HepG2 (cell line): ENCODE measurements around the gene HARBI1. TPM values are rescaled to one million over a fixed set of nuclear protein-coding genes. Genes with fewer than 3 reads are reported as not detected.

Experiments
- EZH2 ChIP-seq: conservative IDR thresholded peaks from 2 replicates; pipeline ENCODE4 v1.6.1; 2012; ENCODE audit warnings: mild to moderate bottlenecking, low read depth, low read length, moderate library complexity
- HHEX ChIP-seq: IDR thresholded peaks from 2 replicates; pipeline ENCODE4 v1.6.1; 2016; ENCODE audit warnings: control low read depth
- HMGA1 ChIP-seq: sonication (generic); formaldehyde crosslinking; conservative IDR thresholded peaks from 2 replicates; pipeline ENCODE4 v1.4.0; 2020; ENCODE audit warnings: missing genetic modification reagents
- HOXA7 ChIP-seq: sonication (generic); formaldehyde crosslinking; IDR thresholded peaks from 2 replicates; pipeline ENCODE4 v1.8.1; 2022; ENCODE audit warnings: mild to moderate bottlenecking, missing genetic modification reagents, moderate library complexity
- ONECUT2 ChIP-seq: sonication (generic); formaldehyde crosslinking; IDR thresholded peaks from 2 replicates; pipeline ENCODE4 v1.4.0; 2020; ENCODE audit warnings: missing genetic modification reagents
- RARA ChIP-seq: IDR thresholded peaks from 2 replicates; pipeline ENCODE4 v1.6.1; 2016; ENCODE audit warnings: missing genetic modification reagents, missing compliant biosample characterization
- SMAD1 ChIP-seq: sonication (generic); formaldehyde crosslinking; IDR thresholded peaks from 2 replicates; pipeline ENCODE4 v1.4.0; 2020; ENCODE audit warnings: missing genetic modification reagents, low read depth, mild to moderate bottlenecking, borderline replicate concordance
- SP2 ChIP-seq: sonication (generic); formaldehyde crosslinking; IDR thresholded peaks from 2 replicates; pipeline ENCODE4 v1.5.1; 2020; ENCODE audit warnings: mild to moderate bottlenecking, missing genetic modification reagents
- ZNF619 ChIP-seq: sonication (generic); formaldehyde crosslinking; IDR thresholded peaks from 2 replicates; pipeline ENCODE4 v1.4.0; 2020; ENCODE audit warnings: mild to moderate bottlenecking, missing genetic modification reagents
- ZSCAN31 ChIP-seq: sonication (generic); formaldehyde crosslinking; IDR thresholded peaks from 2 replicates; pipeline ENCODE4 v1.5.0; 2020; ENCODE audit warnings: low read depth, mild to moderate bottlenecking, missing genetic modification reagents
- polyA plus RNA-seq, 8 experiments: library from polyadenylated mRNA; depleted of rRNA in 3 of 8; stranded (reverse) in 7 of 8; unstranded in 1 of 8; fragments of >200 nt; fragmentation: Illumina TruSeq in 4 of 8; extraction: Trizol in 4 of 8; gene quantifications; 2 replicates each; pipeline versions ENCODE4 v1.2.1 to v1.2.3, GENCODE V29; 2011 to 2016; ENCODE audit warnings: low read depth in 4 of 8, missing spikeins in 1 of 8, mixed read lengths in 1 of 8; ENCODE audit not compliant: insufficient read depth in 1 of 8
- total RNA-seq, 5 experiments: library from RNA; depleted of rRNA; stranded (reverse); fragments of >200 nt; fragmentation: Illumina TruSeq; extraction: Trizol; gene quantifications; 2 replicates each; pipeline ENCODE4 v1.2.3, GENCODE V29; 2016; ENCODE audit warnings: low read depth in 1 of 5
- TF ChIP-seq, protein P1 (sequence below): sonication (generic); formaldehyde crosslinking; IDR thresholded peaks from 2 replicates; pipeline ENCODE4 v1.5.1; 2020; ENCODE audit warnings: mild to moderate bottlenecking, missing genetic modification reagents, borderline replicate concordance
- TF ChIP-seq, protein P2 (sequence below), 2 experiments: sonication (generic) in 1 of 2; formaldehyde crosslinking in 1 of 2; IDR thresholded peaks; 2 replicates each; pipeline versions ENCODE4 v1.4.0 to v1.6.1; 2018 to 2020; ENCODE audit warnings: missing genetic modification reagents in 2 of 2, borderline replicate concordance in 1 of 2, low read depth in 1 of 2, mild to moderate bottlenecking in 1 of 2, missing biosample characterization in 1 of 2
- TF ChIP-seq, protein P3 (sequence below): IDR thresholded peaks from 2 replicates; pipeline ENCODE4 v1.4.0; 2020; ENCODE audit warnings: mild to moderate bottlenecking, missing genetic modification reagents
- TF ChIP-seq, protein P4 (sequence below): sonication (generic); formaldehyde crosslinking; IDR thresholded peaks from 2 replicates; pipeline ENCODE4 v1.4.0; 2020; ENCODE audit warnings: mild to moderate bottlenecking, missing genetic modification reagents
- TF ChIP-seq, protein P5 (sequence below): sonication (generic); formaldehyde crosslinking; IDR thresholded peaks from 2 replicates; pipeline ENCODE4 v1.8.1; 2023; ENCODE audit warnings: mild to moderate bottlenecking, missing genetic modification reagents, borderline replicate concordance

Gene HARBI1
- total and polyA plus RNA-seq, 2 of the 13 experiments (the other 11 are each of a cell fraction or from before 2014, with no cell fraction given) = 2.5 to 4.8 TPM

DNA sequence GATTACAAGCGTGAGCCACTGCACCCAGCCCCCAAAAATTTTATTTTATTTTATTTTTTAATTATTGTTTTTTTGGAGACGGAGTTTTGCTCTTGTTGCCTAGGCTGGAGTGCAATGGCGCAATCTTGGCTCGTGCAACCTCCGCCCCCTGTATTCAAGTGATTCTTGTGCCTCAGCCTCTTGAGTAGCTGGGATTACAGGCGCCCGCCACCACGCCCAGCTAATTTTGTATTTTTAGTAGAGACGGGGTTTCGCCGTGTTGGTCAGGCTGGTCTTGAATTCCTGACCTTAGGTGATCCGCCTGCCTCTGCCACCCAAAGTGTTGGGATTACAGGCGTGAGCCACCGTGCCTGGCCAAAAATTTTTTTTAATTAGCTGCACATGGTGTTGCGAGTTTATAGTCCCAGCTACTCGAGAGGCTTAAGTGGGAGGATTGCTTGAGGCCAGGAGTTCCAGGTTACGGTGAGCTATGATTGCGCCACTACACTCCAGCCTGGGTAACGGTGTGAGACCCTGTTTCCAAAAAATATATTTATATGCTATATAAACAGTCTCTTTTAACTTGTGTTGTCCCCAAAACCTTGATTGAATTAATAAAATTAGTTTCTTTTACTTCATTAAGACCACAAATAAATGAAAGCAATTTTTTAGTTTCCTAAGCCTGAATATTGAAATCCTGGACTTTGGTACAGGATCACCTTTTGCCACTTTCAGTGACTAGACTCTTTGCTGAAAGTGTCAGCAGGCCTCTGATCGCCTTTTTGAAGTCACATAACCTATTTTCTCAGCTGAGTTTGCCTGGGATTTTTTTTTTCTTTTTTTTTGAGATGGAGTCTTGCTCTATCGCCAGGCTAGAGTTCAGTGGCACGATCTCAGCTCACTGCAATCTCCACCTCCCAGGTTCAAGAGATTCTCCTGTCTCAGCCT, 16.5 kb upstream of the HARBI1 start (continued):
- TF ChIP-seq, protein P1, sequence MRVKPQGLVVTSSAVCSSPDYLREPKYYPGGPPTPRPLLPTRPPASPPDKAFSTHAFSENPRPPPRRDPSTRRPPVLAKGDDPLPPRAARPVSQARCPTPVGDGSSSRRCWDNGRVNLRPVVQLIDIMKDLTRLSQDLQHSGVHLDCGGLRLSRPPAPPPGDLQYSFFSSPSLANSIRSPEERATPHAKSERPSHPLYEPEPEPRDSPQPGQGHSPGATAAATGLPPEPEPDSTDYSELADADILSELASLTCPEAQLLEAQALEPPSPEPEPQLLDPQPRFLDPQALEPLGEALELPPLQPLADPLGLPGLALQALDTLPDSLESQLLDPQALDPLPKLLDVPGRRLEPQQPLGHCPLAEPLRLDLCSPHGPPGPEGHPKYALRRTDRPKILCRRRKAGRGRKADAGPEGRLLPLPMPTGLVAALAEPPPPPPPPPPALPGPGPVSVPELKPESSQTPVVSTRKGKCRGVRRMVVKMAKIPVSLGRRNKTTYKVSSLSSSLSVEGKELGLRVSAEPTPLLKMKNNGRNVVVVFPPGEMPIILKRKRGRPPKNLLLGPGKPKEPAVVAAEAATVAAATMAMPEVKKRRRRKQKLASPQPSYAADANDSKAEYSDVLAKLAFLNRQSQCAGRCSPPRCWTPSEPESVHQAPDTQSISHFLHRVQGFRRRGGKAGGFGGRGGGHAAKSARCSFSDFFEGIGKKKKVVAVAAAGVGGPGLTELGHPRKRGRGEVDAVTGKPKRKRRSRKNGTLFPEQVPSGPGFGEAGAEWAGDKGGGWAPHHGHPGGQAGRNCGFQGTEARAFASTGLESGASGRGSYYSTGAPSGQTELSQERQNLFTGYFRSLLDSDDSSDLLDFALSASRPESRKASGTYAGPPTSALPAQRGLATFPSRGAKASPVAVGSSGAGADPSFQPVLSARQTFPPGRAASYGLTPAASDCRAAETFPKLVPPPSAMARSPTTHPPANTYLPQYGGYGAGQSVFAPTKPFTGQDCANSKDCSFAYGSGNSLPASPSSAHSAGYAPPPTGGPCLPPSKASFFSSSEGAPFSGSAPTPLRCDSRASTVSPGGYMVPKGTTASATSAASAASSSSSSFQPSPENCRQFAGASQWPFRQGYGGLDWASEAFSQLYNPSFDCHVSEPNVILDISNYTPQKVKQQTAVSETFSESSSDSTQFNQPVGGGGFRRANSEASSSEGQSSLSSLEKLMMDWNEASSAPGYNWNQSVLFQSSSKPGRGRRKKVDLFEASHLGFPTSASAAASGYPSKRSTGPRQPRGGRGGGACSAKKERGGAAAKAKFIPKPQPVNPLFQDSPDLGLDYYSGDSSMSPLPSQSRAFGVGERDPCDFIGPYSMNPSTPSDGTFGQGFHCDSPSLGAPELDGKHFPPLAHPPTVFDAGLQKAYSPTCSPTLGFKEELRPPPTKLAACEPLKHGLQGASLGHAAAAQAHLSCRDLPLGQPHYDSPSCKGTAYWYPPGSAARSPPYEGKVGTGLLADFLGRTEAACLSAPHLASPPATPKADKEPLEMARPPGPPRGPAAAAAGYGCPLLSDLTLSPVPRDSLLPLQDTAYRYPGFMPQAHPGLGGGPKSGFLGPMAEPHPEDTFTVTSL (CRISPR knock-in tag) = peak; percentile 47; the same call in 1 of the 2 replicates
- no peak for TF ChIP-seq ONECUT2 (CRISPR knock-in tag)
- TF ChIP-seq SP2 = no peak
- TF ChIP-seq, protein P2, sequence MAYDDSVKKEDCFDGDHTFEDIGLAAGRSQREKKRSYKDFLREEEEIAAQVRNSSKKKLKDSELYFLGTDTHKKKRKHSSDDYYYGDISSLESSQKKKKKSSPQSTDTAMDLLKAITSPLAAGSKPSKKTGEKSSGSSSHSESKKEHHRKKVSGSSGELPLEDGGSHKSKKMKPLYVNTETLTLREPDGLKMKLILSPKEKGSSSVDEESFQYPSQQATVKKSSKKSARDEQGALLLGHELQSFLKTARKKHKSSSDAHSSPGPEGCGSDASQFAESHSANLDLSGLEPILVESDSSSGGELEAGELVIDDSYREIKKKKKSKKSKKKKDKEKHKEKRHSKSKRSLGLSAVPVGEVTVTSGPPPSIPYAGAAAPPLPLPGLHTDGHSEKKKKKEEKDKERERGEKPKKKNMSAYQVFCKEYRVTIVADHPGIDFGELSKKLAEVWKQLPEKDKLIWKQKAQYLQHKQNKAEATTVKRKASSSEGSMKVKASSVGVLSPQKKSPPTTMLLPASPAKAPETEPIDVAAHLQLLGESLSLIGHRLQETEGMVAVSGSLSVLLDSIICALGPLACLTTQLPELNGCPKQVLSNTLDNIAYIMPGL (CRISPR knock-in tag; IDR thresholded peaks at IDR 0.05; ENCODE audit: borderline replicate concordance in 1 of 2, low read depth in 1 of 2) = no peak
- TF ChIP-seq ZSCAN31 (CRISPR knock-in tag) = no peak
- TF ChIP-seq EZH2 = no peak
- TF ChIP-seq, protein P3, sequence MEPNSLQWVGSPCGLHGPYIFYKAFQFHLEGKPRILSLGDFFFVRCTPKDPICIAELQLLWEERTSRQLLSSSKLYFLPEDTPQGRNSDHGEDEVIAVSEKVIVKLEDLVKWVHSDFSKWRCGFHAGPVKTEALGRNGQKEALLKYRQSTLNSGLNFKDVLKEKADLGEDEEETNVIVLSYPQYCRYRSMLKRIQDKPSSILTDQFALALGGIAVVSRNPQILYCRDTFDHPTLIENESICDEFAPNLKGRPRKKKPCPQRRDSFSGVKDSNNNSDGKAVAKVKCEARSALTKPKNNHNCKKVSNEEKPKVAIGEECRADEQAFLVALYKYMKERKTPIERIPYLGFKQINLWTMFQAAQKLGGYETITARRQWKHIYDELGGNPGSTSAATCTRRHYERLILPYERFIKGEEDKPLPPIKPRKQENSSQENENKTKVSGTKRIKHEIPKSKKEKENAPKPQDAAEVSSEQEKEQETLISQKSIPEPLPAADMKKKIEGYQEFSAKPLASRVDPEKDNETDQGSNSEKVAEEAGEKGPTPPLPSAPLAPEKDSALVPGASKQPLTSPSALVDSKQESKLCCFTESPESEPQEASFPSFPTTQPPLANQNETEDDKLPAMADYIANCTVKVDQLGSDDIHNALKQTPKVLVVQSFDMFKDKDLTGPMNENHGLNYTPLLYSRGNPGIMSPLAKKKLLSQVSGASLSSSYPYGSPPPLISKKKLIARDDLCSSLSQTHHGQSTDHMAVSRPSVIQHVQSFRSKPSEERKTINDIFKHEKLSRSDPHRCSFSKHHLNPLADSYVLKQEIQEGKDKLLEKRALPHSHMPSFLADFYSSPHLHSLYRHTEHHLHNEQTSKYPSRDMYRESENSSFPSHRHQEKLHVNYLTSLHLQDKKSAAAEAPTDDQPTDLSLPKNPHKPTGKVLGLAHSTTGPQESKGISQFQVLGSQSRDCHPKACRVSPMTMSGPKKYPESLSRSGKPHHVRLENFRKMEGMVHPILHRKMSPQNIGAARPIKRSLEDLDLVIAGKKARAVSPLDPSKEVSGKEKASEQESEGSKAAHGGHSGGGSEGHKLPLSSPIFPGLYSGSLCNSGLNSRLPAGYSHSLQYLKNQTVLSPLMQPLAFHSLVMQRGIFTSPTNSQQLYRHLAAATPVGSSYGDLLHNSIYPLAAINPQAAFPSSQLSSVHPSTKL = 0 out of 2 replicates have a peak, but pooled peaks have one; percentile 15
- TF ChIP-seq, protein P4, sequence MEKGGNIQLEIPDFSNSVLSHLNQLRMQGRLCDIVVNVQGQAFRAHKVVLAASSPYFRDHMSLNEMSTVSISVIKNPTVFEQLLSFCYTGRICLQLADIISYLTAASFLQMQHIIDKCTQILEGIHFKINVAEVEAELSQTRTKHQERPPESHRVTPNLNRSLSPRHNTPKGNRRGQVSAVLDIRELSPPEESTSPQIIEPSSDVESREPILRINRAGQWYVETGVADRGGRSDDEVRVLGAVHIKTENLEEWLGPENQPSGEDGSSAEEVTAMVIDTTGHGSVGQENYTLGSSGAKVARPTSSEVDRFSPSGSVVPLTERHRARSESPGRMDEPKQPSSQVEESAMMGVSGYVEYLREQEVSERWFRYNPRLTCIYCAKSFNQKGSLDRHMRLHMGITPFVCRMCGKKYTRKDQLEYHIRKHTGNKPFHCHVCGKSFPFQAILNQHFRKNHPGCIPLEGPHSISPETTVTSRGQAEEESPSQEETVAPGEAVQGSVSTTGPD (CRISPR knock-in tag) = no peak
- TF ChIP-seq, protein P5, sequence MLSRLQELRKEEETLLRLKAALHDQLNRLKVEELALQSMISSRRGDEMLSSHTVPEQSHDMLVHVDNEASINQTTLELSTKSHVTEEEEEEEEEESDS (CRISPR knock-in tag) = no peak
- no peak for TF ChIP-seq HMGA1
- no peak for TF ChIP-seq HHEX (CRISPR knock-in tag)
- no peak for TF ChIP-seq SMAD1 (CRISPR knock-in tag)
- 0 out of 2 replicates have a peak, but pooled peaks have one; percentile 14 for TF ChIP-seq RARA (CRISPR knock-in tag)
- TF ChIP-seq ZNF619 (CRISPR knock-in tag) = no peak
- TF ChIP-seq HOXA7 (CRISPR knock-in tag) = no peak
